NCI-H2107 treated with DMSO at 0.1 percent for 48 hours (cell line): ENCODE data around the gene SMIM21.
A peak's percentile ranks its signal among the peaks of the same experiment; 100 is the strongest.

ENCODE experiments used
- DNase-seq: peaks from one replicate; lab custom pipeline; 2025; ENCODE audit not compliant: unreplicated experiment; lab: John Stamatoyannopoulos, UW

Gene SMIM21

DNA sequence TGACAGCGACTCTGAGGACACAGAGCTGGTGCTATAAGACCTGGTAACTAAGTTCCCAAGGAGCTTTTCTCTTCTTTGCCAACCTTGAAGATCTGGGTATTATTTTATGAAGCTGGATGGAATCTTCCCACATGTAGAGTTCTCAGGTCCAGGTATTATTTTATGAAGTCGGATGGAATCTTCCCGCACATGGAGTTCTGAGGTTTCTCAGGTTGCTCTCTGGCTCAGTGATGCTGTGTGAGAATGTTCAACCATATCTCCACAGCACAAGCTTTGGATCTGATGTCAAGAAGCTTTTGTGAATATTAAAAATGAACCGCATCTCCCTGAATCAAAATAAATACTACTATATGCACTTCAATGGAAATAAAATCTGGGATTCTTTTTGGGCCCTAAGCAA lies at the start of gene SMIM21:
TSS of gene SMIM21 (minus strand) at position 101 of the 400 bp plus-strand sequence. CDS start 140 bp downstream, outside the sequence.
- no peak for DNase-seq

- no peak for DNase-seq
Observed at GRCh38 chr18:75475228-75475627, 47.7 kb upstream of the SMIM21 start.

DNA sequence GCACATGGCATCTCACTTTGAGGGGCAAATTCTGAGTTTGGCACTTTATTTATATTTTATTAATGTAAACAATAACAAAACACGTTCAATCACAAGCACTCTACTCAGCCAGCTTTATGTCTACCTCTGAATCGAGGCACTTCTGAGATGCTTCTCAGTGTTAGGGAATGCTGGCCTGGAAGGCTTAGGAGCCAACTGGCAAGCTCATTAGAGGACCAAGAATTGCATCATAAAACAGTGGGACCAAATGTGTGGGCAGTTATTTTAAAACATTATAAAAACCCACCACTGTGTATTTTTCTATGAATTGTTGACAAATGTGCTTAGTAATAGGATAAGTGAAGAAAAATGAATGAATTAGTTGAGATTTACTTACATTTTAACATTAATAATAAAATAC lies 46.8 kb upstream of the SMIM21 start:
- no peak for DNase-seq

- no peak for DNase-seq
Observed at GRCh38 chr18:75473316-75473715, 45.8 kb upstream of the SMIM21 start.

DNA sequence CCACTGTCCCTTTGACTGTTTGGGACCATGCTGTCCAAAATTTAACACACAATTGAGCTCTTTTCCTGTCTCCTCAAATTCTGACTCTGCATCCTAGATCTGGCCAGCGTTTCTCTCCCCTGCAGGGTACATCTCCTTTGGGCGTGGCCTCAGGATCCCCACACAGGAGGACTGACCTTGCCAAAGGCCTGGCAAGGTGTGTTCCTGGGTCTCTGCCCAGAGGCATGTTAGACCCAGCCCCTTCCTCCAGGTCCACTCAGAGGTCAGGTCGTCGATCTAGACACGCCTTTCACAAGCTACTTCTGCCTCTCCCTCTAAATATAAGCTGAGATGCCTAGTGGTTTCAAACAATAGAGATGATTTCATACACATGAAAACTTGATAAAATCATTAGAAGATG lies 45.4 kb upstream of the SMIM21 start:
- no peak for DNase-seq

GRCh38 chr18:75472396-75472795 lies 44.9 kb upstream of the SMIM21 start:
- peak; percentile 27 for DNase-seq

DNA sequence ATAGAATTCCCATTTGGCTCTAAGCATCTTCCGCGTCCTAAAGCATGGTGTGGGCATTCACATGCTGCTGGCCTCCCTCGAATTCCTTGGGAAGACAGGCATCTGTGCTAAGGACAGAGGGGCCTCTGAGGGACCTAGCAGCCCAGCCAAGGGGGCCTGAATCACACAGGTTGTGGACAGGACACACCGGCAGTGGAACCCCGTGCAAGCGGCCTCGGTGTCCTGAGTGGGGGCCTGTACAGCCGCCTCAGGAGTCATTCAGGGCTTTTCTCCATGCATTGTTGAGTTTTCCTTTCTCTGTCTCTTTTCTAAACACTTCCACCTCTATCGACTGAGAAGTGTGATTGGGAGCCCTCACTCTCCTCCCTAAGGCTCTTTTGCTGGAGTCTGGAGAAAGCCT lies 44.3 kb upstream of the SMIM21 start:
- no peak for DNase-seq

DNA sequence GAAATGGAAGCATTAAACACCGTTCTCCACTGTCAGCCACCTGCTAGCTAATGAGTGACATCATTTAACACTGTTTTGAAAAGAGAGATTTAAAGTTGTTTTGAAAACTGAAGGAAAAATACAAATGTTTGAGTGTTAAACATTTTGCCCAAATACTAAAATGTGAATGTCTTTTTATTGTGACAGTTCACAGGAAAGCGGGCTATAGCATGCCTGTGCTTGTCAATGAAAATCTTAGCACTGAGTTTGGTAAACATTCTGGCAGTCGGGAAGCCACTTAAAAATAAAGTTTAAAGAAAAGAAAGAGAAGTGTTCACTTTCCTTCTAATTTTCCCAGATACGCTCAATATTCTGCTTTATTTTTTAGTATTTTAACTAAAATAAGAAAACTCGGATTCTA lies 40.3 kb upstream of the SMIM21 start:
- DNase-seq, result no peak

DNA sequence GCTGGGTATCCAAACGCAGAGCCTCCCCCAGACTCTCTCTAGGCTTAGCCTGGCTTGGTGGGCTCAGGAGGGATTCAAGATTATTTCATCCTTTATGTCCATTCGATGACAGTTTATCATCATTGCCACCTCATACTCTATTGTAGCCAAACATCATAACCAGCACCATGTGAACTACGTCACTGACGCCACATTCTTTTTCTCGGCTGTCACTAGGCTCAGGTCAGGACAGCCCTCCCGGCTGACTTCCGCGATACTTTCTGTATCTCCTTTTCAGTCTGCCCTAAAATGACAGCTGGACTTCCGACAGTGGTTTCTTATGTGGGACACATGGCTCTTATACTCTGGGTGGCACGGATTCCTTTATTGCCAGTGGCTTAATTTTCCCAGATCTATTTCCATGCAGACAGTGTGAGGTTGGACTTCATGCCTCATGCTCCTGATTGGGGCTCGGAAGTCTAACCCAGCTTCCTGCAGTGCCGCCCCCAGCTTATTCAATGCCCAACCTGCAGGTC lies 39.8 kb upstream of the SMIM21 start:
- DNase-seq, result no peak

- no peak for DNase-seq
Observed at GRCh38 chr18:75464356-75464755, 36.9 kb upstream of the SMIM21 start.

DNA sequence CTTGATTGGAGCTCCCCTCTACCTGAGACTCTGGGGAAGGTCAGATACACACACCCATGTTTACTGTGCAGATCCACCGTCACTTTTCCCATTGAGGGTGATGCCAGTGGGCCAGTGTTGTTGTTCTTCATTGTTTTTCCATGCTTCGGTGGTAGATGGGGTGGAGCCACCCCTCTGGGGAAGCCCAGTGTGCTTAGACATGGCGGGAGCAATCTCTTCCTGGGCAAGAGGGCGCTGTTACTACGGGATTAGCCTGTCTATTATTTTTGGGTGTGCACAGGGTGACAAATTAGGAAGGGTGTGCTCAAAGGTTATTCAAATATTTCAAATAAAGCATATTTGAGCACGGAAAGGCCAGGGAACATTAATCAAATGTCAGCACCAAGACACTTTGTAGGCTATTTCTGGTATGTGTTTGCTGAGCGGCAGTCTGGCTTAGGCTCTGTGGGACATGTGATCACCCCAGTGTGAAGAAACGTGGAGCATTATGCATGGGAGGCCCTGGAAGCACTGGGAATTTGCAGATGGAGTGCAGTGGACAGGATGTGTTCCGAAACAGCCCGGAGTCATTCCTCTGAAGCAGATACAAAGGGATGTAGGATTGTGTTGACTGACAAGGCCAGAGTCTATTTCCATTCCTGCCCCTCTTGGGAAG lies 34.8 kb upstream of the SMIM21 start:
- DNase-seq, result no peak

GRCh38 chr18:75456199-75456631 lies 28.7 kb upstream of the SMIM21 start:
- DNase-seq, result no peak

GRCh38 chr18:75455249-75456198 lies 28.0 kb upstream of the SMIM21 start:
- no peak for DNase-seq

DNA sequence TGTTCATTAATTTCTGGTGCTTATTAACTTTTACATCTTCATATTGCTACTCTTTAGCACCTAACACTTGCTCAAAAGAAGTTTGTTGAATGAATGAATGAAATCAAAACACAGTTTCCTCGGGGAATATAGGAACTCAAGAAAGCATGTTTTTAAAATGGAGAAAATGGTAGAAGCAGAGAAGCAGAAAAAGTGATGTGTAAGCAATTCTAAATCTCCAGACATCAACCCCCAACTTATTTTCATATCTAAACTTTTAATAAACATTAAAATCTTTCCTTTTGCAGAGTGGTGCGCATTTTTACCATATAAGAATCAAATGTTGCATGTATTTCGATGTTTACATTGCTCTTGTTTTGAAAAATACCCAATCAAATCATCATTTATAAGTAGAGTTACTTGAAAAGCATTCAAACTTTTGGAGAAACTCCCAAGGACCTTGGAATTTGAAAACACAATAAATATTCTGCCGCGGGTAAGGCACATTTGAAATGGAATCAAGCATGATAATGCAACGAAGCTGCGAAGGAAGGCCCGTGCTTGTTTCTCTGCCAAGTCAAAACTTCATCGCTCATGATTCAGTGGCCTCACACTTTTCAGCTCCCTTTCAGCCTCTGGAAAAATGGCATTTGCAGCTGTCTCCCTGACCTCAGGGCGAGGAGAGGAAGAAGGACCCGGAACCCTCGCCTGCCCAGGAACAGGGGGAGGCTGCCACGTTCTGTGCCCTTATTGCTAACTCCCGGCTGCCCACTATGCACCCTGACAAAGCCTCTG lies 26.7 kb upstream of the SMIM21 start:
- no peak for DNase-seq

DNA sequence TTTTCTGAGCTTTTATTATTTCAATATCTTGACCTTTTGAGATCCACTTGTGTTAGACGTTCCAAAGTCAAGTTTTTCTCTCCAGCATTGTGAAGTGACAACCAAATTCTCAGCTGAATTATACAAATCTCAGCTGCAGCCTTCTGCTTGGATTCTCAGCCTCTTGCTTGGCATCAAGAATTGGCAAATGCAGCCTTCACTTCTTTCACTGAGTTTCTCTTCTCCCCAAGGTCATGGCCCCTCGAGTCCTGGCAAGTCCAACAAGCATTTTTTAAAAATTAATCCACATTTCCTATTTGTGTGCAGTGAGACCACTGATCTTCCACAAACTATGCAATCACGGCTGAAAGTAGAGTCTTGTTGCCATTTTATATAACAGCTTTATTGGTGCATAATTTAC lies 23.4 kb upstream of the SMIM21 start:
- DNase-seq, result no peak

DNA sequence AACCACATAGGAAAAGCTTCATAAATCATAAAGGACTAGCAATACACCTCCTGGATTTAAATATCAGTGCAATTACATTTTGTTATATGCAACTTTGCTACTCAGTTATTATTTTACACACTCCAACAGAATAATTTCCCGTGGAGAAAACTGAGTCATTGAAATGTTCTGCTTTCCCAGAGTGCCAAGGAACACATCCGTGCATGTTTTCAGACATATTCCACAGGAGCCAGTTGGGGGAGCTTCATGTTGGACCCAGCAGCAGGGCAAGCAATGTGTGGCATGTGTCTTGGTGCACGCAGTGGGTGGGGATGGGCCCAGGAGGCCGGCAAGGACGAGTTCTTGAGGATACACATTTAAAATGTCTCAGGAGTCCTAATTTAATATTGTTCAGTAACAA lies 14.4 kb upstream of the SMIM21 start:
- DNase-seq, result no peak

GRCh38 chr18:75439348-75439747 lies 11.8 kb upstream of the SMIM21 start:
- peak; percentile 38 for DNase-seq

DNA sequence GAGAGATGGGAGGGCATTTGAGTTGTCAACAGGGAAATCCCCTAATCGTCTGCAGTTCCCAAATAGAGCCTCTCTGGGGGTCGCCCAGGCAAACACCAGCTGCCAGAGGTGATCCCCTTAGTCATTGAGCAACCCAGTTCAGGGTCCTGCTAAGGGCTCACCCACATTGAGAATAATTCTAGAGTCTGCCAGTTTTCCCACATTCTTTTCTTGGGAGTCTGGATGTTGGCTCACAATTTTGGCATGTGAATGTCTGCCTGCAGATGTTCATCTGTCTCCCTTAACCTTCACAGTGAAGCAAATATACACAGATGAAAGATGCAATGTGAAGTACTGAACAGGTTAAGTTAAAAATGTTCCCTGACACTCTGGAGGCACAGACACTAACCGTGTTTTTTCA lies 11.4 kb upstream of the SMIM21 start:
- no peak for DNase-seq

- no peak for DNase-seq
Observed at GRCh38 chr18:75437979-75438378, 10.5 kb upstream of the SMIM21 start.

- no peak for DNase-seq
Observed at GRCh38 chr18:75433098-75433497, 5.6 kb upstream of the SMIM21 start.

- no peak for DNase-seq
Observed at GRCh38 chr18:75429975-75430374, 2.5 kb upstream of the SMIM21 start.
